Measurements from ENCODE around the gene EFCAB6. TPM values are rescaled to one million over a fixed set of nuclear protein-coding genes. Genes with fewer than 3 reads are reported as not detected.

EFCAB6 gene
- total and polyA plus RNA-seq, 2 of the 4 experiments (the other 2 are of a cell fraction) = 0.44 to 1.1 TPM

DNA sequence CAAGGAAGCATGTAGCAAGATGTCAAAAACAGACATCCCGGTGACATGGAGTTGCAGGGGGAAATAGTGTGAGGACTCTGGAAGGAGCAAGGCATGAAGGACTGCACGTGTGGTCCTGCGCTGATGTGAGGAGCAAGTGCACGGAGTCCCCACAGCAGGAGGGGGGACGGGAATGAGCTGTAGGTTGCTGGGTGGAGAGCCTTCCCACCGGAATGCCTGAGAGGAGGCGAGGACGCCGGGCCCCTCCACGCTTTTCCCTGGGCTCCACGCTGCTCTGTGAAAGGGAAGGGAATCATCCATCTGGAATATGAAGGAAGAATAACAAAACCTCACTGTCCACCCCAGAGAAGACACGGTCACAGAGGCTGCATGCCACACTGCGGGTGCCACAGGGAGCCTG, 23.6 kb upstream of the EFCAB6 start:
- H3K4me1 ChIP-seq (ENCODE audit: control insufficient read depth, insufficient read depth, low read length) = peaks cover 4% of the 10 kb centered on the region; the same call in 1 of the 2 replicates
- in situ Hi-C loops (cut with MboI; ENCODE audit: low sequenced_read_pairs) = no loop called here
- H3K9ac ChIP-seq (ENCODE audit: low read depth, low read length) = no peak overlapping the region
- DNase-seq = no peak
- no peak overlapping the region for H2BK120ac ChIP-seq (ENCODE audit: low read depth, low read length)
- H3K4me2 ChIP-seq (ENCODE audit: low read depth, low read length) = no peak overlapping the region
- H3K56ac ChIP-seq (ENCODE audit: extremely low read depth, insufficient read depth, low read length) = no peak overlapping the region
- WGBS, 2 experiments (ENCODE audit: extremely low coverage in 2 of 2, insufficient read length in 1 of 2) = 82% methylated on average over 5 of the region's 13 CpGs; no CpG with 5 or more reads in 1 of the 2 experiments
- no peaks in the 10 kb centered on the region; the same call in 1 of the 2 replicates for H3K27me3 ChIP-seq (ENCODE audit: control insufficient read depth, insufficient read depth, low read length)
- TF ChIP-seq MXI1 (IDR thresholded peaks at IDR 0.05; ENCODE audit: borderline replicate concordance, low read depth, low read length) (no peak), CEBPB (IDR thresholded peaks at IDR 0.05; ENCODE audit: low read depth, low read length) (no peak), RCOR1 (IDR thresholded peaks at IDR 0.05; ENCODE audit: insufficient replicate concordance, low read length) (no peak), POLR2A (IDR thresholded peaks at IDR 0.05; ENCODE audit: low read depth, low read length) (no peak), RFX5 (IDR thresholded peaks at IDR 0.05; ENCODE audit: low read depth, low read length) (no peak), FOS (IDR thresholded peaks at IDR 0.05; ENCODE audit: low read depth, low read length) (no peak), BHLHE40 (IDR thresholded peaks at IDR 0.05; ENCODE audit: low read depth, low read length) (no peak), MAZ (IDR thresholded peaks at IDR 0.05; ENCODE audit: borderline replicate concordance, low read depth, low read length) (no peak)
- TF ChIP-seq, protein P1, sequence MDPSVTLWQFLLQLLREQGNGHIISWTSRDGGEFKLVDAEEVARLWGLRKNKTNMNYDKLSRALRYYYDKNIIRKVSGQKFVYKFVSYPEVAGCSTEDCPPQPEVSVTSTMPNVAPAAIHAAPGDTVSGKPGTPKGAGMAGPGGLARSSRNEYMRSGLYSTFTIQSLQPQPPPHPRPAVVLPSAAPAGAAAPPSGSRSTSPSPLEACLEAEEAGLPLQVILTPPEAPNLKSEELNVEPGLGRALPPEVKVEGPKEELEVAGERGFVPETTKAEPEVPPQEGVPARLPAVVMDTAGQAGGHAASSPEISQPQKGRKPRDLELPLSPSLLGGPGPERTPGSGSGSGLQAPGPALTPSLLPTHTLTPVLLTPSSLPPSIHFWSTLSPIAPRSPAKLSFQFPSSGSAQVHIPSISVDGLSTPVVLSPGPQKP (IDR thresholded peaks at IDR 0.05; ENCODE audit: borderline replicate concordance, low read depth, low read length) = no peak
- no peaks in the 10 kb centered on the region for H3K9me1 ChIP-seq (ENCODE audit: insufficient read depth, low read length)
- H3K27ac ChIP-seq (ENCODE audit: insufficient read depth, low read length) = no peak overlapping the region
- peak overlapping the region; percentile 14 for H2AFZ ChIP-seq (replicated peaks; ENCODE audit: low read length, poor library complexity)
- no peak overlapping the region for H3K4ac ChIP-seq (ENCODE audit: low read depth, low read length)
- no peak overlapping the region for H2BK20ac ChIP-seq (ENCODE audit: low read depth, low read length)
- no peaks in the 10 kb centered on the region for H3K79me1 ChIP-seq (ENCODE audit: low read depth in 1 of 2, low read length in 2 of 2)
- H4K5ac ChIP-seq (ENCODE audit: low read depth, low read length) = no peak overlapping the region
- ChIA-PET CTCF (no interaction called here), POLR2A (ENCODE audit: unreplicated experiment) (no interaction called here)
- no peaks in the 10 kb centered on the region for H3K9me3 ChIP-seq (ENCODE audit: control insufficient read depth, insufficient read depth, low read length)
- H2BK15ac ChIP-seq (ENCODE audit: low read depth, low read length) = no peak overlapping the region
- H2BK5ac ChIP-seq (ENCODE audit: low read depth, low read length, poor library complexity, severe bottlenecking) = no peak overlapping the region
- H4K91ac ChIP-seq (ENCODE audit: insufficient read depth, low read depth, low read length) = no peak overlapping the region
- no peak overlapping the region for H2AK5ac ChIP-seq (ENCODE audit: low read depth, low read length)
- ATAC-seq (ENCODE audit: low read depth) = no peak
- BruUV-seq (replicated peaks) = no TSS peak
- no peak overlapping the region for H3K23ac ChIP-seq (ENCODE audit: low read depth, low read length)
- no peak overlapping the region for H2AK9ac ChIP-seq (replicated peaks; ENCODE audit: low read depth, low read length, poor library complexity)
- H4K20me1 ChIP-seq (ENCODE audit: insufficient read depth, low read length) = no peaks in the 10 kb centered on the region
- no peak overlapping the region for H3K14ac ChIP-seq (replicated peaks; ENCODE audit: low read depth, low read length)
- dilution Hi-C loops (cut with HindIII; ENCODE audit: low sequenced_read_pairs, unreplicated experiment) = no loop called here
- H4K8ac ChIP-seq (ENCODE audit: low read depth in 2 of 2, low read length in 2 of 2) = no peak overlapping the region
- peaks cover 9% of the 10 kb centered on the region; the same call in 1 of the 2 replicates for H3K36me3 ChIP-seq (ENCODE audit: control insufficient read depth, insufficient read depth, low read length)
- no peak overlapping the region for H3K4me3 ChIP-seq (ENCODE audit: insufficient read depth, low read depth, low read length)
- intact Hi-C loops (cut with micrococcal nuclease) = no loop called here
- no peak overlapping the region for H3K18ac ChIP-seq (ENCODE audit: low read depth, low read length)
